GM23338 (cell line): ENCODE data around the gene HMX2. TPM values are rescaled to one million over a fixed set of nuclear protein-coding genes. Genes with fewer than 3 reads are reported as not detected.
A peak's percentile ranks its signal among the peaks of the same experiment; 100 is the strongest.

Source experiments
- ATAC-seq: fragments of 200-7000 bp; cut with Tn5 transposase; 3 replicates; pipeline ENCODE4 v1.9.1; 2020
- DNase-seq: peaks from one replicate; pipeline ENCODE4 v3.0.0-alpha.2; 2015; ENCODE audit warnings: low spot score
- H2AFZ ChIP-seq: fragments of 200-600 bp; sonication (generic); 2 replicates; pipeline ENCODE4 v1.8.0; 2016; ENCODE audit warnings: antibody characterized with exemption, mild to moderate bottlenecking, moderate library complexity
- H3F3A ChIP-seq: fragments of 200-600 bp; sonication (generic); replicated peaks from 2 replicates; pipeline ENCODE4 v1.8.0; 2017; ENCODE audit warnings: antibody characterized with exemption, mixed run types, low read depth
- H3K27ac ChIP-seq: fragments of 200-600 bp; sonication (generic); 2 replicates; pipeline ENCODE4 v1.6.1; 2016; ENCODE audit warnings: low read depth
- H3K27me3 ChIP-seq: fragments of 200-600 bp; sonication (generic); 2 replicates; pipeline ENCODE4 v1.8.0; 2016; ENCODE audit warnings: mild to moderate bottlenecking, mixed run types, moderate library complexity; ENCODE audit not compliant: insufficient read depth
- H3K36me3 ChIP-seq: fragments of 200-600 bp; sonication (generic); 2 replicates; pipeline ENCODE4 v1.8.0; 2016; ENCODE audit warnings: mild to moderate bottlenecking; ENCODE audit not compliant: insufficient read depth
- H3K4me1 ChIP-seq: fragments of 200-600 bp; sonication (generic); 2 replicates; pipeline ENCODE4 v1.8.0; 2016; ENCODE audit warnings: mild to moderate bottlenecking, moderate library complexity; ENCODE audit not compliant: insufficient read depth
- H3K4me2 ChIP-seq: fragments of 200-600 bp; sonication (generic); 2 replicates; pipeline ENCODE4 v1.7.1; 2017; ENCODE audit warnings: mixed run types
- H3K4me3 ChIP-seq: fragments of 200-600 bp; sonication (generic); 2 replicates; pipeline ENCODE4 v1.6.1; 2016; ENCODE audit warnings: mixed run types
- H3K79me2 ChIP-seq: fragments of 200-600 bp; sonication (generic); replicated peaks from 2 replicates; pipeline ENCODE4 v1.8.0; 2017; ENCODE audit warnings: mild to moderate bottlenecking; ENCODE audit not compliant: insufficient read depth
- H3K9me2 ChIP-seq: fragments of 200-600 bp; sonication (generic); 2 replicates; pipeline ENCODE4 v1.8.0; 2017; ENCODE audit not compliant: insufficient read depth
- H4K20me1 ChIP-seq: fragments of 200-600 bp; sonication (generic); replicated peaks from 2 replicates; pipeline ENCODE4 v1.8.0; 2017; ENCODE audit warnings: mild to moderate bottlenecking; ENCODE audit not compliant: insufficient read depth
- H3K27ac Mint-ChIP-seq: 2 replicates; pipeline ENCODE4 v1.8.0; 2020; ENCODE audit warnings: inconsistent platforms, mild to moderate bottlenecking, moderate library complexity, mixed read lengths
- H3K27me3 Mint-ChIP-seq: 3 replicates; pipeline ENCODE4 v1.8.0; 2022; ENCODE audit warnings: low read depth, mild to moderate bottlenecking, moderate library complexity, mixed read lengths, inconsistent platforms; ENCODE audit not compliant: insufficient read depth, poor library complexity
- H3K36me3 Mint-ChIP-seq: 3 replicates; pipeline ENCODE4 v1.8.0; 2021; ENCODE audit warnings: low read depth, mild to moderate bottlenecking, inconsistent platforms, moderate library complexity, mixed read lengths
- H3K4me1 Mint-ChIP-seq: 3 replicates; pipeline ENCODE4 v1.8.0; 2020; ENCODE audit warnings: mild to moderate bottlenecking, inconsistent platforms, mixed read lengths
- H3K4me3 Mint-ChIP-seq: 3 replicates; pipeline ENCODE4 v1.8.0; 2021; ENCODE audit warnings: moderate library complexity, mild to moderate bottlenecking, inconsistent platforms, mixed read lengths
- H3K9me3 Mint-ChIP-seq: 3 replicates; pipeline ENCODE4 v1.8.0; 2020; ENCODE audit warnings: moderate library complexity, mild to moderate bottlenecking, inconsistent platforms, mixed read lengths
- CTCF ChIP-seq, 2 experiments: fragments of 200-600 bp in 1 of 2; sonication (generic) in 1 of 2; conservative IDR thresholded peaks; 2 replicates each; pipeline versions ENCODE4 v1.5.1 to v1.6.1; 2016 to 2017; ENCODE audit warnings: antibody characterized with exemption in 2 of 2, low read depth in 2 of 2, mild to moderate bottlenecking in 2 of 2, moderate library complexity in 1 of 2
- EZH2 ChIP-seq: fragments of 200-600 bp; sonication (generic); IDR thresholded peaks from one replicate; pipeline ENCODE4 v1.8.0; 2017; ENCODE audit warnings: antibody characterized with exemption, mild to moderate bottlenecking, low read depth; ENCODE audit not compliant: unreplicated experiment
- EZH2phosphoT487 ChIP-seq: fragments of 200-600 bp; sonication (generic); IDR thresholded peaks from one replicate; pipeline ENCODE4 v1.8.1; 2018; ENCODE audit warnings: antibody characterized with exemption; ENCODE audit not compliant: unreplicated experiment
- REST ChIP-seq: IDR thresholded peaks from one replicate; pipeline ENCODE4 v1.6.1; 2018; ENCODE audit warnings: antibody characterized with exemption; ENCODE audit not compliant: unreplicated experiment
- ZNF114 ChIP-seq: fragments of 250-450 bp; sonication (Bioruptor Pico); IDR thresholded peaks from 2 replicates; pipeline ENCODE4 v1.5.0; 2020; ENCODE audit warnings: mild to moderate bottlenecking, moderate library complexity
- ZNF331 ChIP-seq: fragments of 250-450 bp; sonication (Bioruptor Pico); IDR thresholded peaks from 2 replicates; pipeline ENCODE4 v1.5.0; 2020; ENCODE audit warnings: low read depth, mild to moderate bottlenecking, moderate library complexity
- polyA plus RNA-seq: library from polyadenylated mRNA; unstranded; fragments of >200 nt; fragmentation: Nextera tagmentation; extraction: Ambion mirVana; gene quantifications from 2 replicates; pipeline ENCODE4 v1.2.1, GENCODE V29; 2016
- total RNA-seq: library from RNA; depleted of rRNA; stranded (reverse); fragments of >200 nt; shearing (Covaris generic); gene quantifications from 2 replicates; pipeline ENCODE4 v1.2.3, GENCODE V29; 2014

Gene HMX2
- total and polyA plus RNA-seq, 2 experiments from 2014 or later: 2.6 to 3.4 TPM

- TF ChIP-seq EZH2 (no peak), REST (no peak), CTCF (conservative IDR thresholded peaks at IDR 0.05; ENCODE audit: low read depth in 2 of 2) (peak; percentile 20 to 25; a peak in 2 of 4 replicates)
- Mint-ChIP-seq H3K4me3 (peak overlapping the region; percentile 61), H3K4me1 (peaks cover 73% of the 10 kb centered on the region), H3K27me3 (peaks cover 100% of the 10 kb centered on the region), H3K36me3 (no peaks in the 10 kb centered on the region; the same call in 2 of the 3 replicates), H3K27ac (no peak overlapping the region), H3K9me3 (peaks cover 8% of the 10 kb centered on the region)
- Histone ChIP-seq H3K4me3 (peak overlapping the region; percentile 48), H3K4me1 (peaks cover 75% of the 10 kb centered on the region), H3K79me2 (no peaks in the 10 kb centered on the region), H3F3A (peaks cover 41% of the 10 kb centered on the region), H2AFZ (peak overlapping the region; percentile 83; the same call in 1 of the 2 replicates), H3K9me2 (no peaks in the 10 kb centered on the region), H3K4me2 (peak overlapping the region; percentile 82), H3K27me3 (peaks cover 100% of the 10 kb centered on the region), H3K27ac (no peak overlapping the region), H4K20me1 (peaks cover 18% of the 10 kb centered on the region; the same call in 1 of the 2 replicates), H3K36me3 (no peaks in the 10 kb centered on the region)
- DNase-seq (peak; percentile 51), ATAC-seq (peak; percentile 0; the same call in 2 of the 3 replicates)
These were observed 5.2 kb upstream of the HMX2 start for GRCh38 chr10:123142701-123143161.

GRCh38 chr10:123143162-123143824 lies 4.6 kb upstream of the HMX2 start:
- H3K27ac Mint-ChIP-seq: no peak overlapping the region
- H3K4me2 ChIP-seq: peak overlapping the region; percentile 82
- peaks cover 100% of the 10 kb centered on the region for H3K27me3 ChIP-seq
- peak overlapping the region; percentile 61 for H3K4me3 Mint-ChIP-seq
- peaks cover 96% of the 10 kb centered on the region for H3K27me3 Mint-ChIP-seq
- ATAC-seq: peak; percentile 1; the same call in 2 of the 3 replicates
- no peaks in the 10 kb centered on the region for H3K79me2 ChIP-seq
- peak overlapping the region; percentile 48 for H3K4me3 ChIP-seq
- DNase-seq: peak; percentile 66
- H3K36me3 Mint-ChIP-seq: no peaks in the 10 kb centered on the region; the same call in 2 of the 3 replicates
- H3F3A ChIP-seq: peaks cover 41% of the 10 kb centered on the region
- no peaks in the 10 kb centered on the region for H3K9me2 ChIP-seq
- H3K4me1 Mint-ChIP-seq: peaks cover 72% of the 10 kb centered on the region
- H3K36me3 ChIP-seq: no peaks in the 10 kb centered on the region
- H3K27ac ChIP-seq: no peak overlapping the region
- no peak for TF ChIP-seq ZNF331 (CRISPR knock-in tag)
- TF ChIP-seq ZNF114: no peak
- peak; percentile 93 for TF ChIP-seq EZH2
- TF ChIP-seq EZH2phosphoT487: peak; percentile 16
- peak overlapping the region; percentile 83; the same call in 1 of the 2 replicates for H2AFZ ChIP-seq
- H4K20me1 ChIP-seq: peaks cover 18% of the 10 kb centered on the region; the same call in 1 of the 2 replicates
- peaks cover 74% of the 10 kb centered on the region for H3K4me1 ChIP-seq
- H3K9me3 Mint-ChIP-seq: peaks cover 6% of the 10 kb centered on the region; the same call in 2 of the 3 replicates
